ENCODE results near the gene PCOLCE2.

Gene PCOLCE2

GRCh38 chr3:142898346-142899213 lies 9.7 kb upstream of the PCOLCE2 start:
- TF ChIP-seq CTCF (conservative IDR thresholded peaks at IDR 0.05): no peak
- H3K27ac ChIP-seq: no peak overlapping the region

GRCh38 chr3:142897807-142898206 lies 8.9 kb upstream of the PCOLCE2 start:
- no peak overlapping the region for H3K27ac ChIP-seq
- no peak for TF ChIP-seq CTCF (conservative IDR thresholded peaks at IDR 0.05)

GRCh38 chr3:142896996-142897395 lies 8.1 kb upstream of the PCOLCE2 start:
- TF ChIP-seq CTCF (conservative IDR thresholded peaks at IDR 0.05): no peak
- H3K27ac ChIP-seq: no peak overlapping the region

GRCh38 chr3:142896201-142896755 lies 7.4 kb upstream of the PCOLCE2 start:
- no peak for TF ChIP-seq CTCF (conservative IDR thresholded peaks at IDR 0.05)

GRCh38 chr3:142894493-142894892 lies 5.6 kb upstream of the PCOLCE2 start:
- no peak for TF ChIP-seq CTCF (conservative IDR thresholded peaks at IDR 0.05)
- H3K27ac ChIP-seq: no peak overlapping the region

More at GRCh38 chr3:142896201-142896755, 7.4 kb upstream of the PCOLCE2 start:
- H3K27ac ChIP-seq: no peak overlapping the region

GRCh38 chr3:142892714-142893113 lies 3.8 kb upstream of the PCOLCE2 start:
- TF ChIP-seq CTCF (conservative IDR thresholded peaks at IDR 0.05): no peak
- no peak overlapping the region for H3K27ac ChIP-seq

GRCh38 chr3:142890592-142890991 lies 1.7 kb upstream of the PCOLCE2 start:
- no peak overlapping the region for H3K27ac ChIP-seq
- no peak for TF ChIP-seq CTCF (conservative IDR thresholded peaks at IDR 0.05)
